ENCODE measurements around the gene SMCR8. TPM values are rescaled to one million over a fixed set of nuclear protein-coding genes. Genes with fewer than 3 reads are reported as not detected.
"Not testable (repeated sequence)": the region's sequence is repeated elsewhere in the genome, so short reads cannot be mapped to it uniquely, and the experiment has no call there.

SMCR8 gene
- total RNA-seq, 1 donor from 2014 or later = 20.3 TPM

DNA sequence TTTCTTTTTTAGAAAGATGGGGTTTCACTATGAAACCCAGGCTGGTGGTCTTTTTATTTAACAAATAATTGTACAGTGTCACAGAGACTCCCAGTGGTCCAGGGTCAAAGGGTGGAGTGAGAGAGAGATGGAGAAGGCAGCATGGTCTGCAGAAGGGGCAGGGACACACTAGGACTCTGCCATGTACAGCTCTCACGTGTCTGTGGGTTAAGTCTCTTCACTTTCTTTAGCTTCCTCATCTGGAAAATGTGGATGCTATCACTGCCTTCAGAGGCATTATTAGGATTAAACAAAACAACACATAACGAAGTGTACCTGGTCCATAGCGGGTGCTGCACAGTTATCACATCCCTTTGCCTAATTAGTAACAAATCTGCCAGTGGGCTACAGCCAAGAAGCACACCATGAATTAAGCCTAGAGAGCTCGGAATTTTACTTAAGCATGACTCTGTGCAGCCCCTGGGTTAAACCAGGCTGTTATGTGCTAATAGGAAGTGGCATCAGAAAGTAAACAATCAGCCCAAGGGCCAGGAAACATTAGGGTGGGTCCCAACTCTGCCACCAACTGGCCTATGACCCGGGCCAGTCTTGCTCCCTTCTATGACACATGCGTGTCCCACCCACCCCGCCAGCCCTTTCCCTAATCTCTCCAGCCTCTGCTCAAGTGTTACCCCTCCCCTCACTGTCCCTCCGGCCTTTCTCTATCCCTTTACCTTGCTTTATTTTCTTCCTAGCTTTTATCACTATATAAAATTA is 14.2 kb upstream of the SMCR8 start:
- Histone ChIP-seq H3K79me2 (ENCODE audit: insufficient read depth, low read length) (peaks cover 2% of the 10 kb centered on the region), H3K27ac (ENCODE audit: low read depth, low read length) (no peak overlapping the region), H3K27me3 (ENCODE audit: insufficient read depth, low read length) (no peaks in the 10 kb centered on the region), H3K36me3 (ENCODE audit: insufficient read depth, low read length) (peaks cover 48% of the 10 kb centered on the region), H3K9ac (ENCODE audit: low read length) (no peak overlapping the region), H3K4me2 (ENCODE audit: low read length) (no peak overlapping the region), H3K9me3 (ENCODE audit: insufficient read depth, low read depth, low read length) (no peaks in the 10 kb centered on the region), H4K20me1 (ENCODE audit: insufficient read depth, low read length) (peaks cover 8% of the 10 kb centered on the region), H3K4me1 (ENCODE audit: insufficient read depth, low read length) (no peaks in the 10 kb centered on the region), H3K4me3 (ENCODE audit: insufficient read depth, low read depth, low read length) (no peak overlapping the region), H2AFZ (ENCODE audit: low read depth, low read length) (no peak overlapping the region)
- H3K4me1 Mint-ChIP-seq (ENCODE audit: low read depth, unreplicated experiment) = no peaks in the 10 kb centered on the region
- H3K27ac Mint-ChIP-seq (ENCODE audit: unreplicated experiment) = no peak overlapping the region
- no peak for FAIRE-seq
- no peak for DNase-seq (ENCODE audit: low read depth)
- H3K4me3 Mint-ChIP-seq (ENCODE audit: unreplicated experiment) = no peak overlapping the region
- peaks cover 2% of the 10 kb centered on the region for H3K9me3 Mint-ChIP-seq (ENCODE audit: unreplicated experiment)
- no peak for TF ChIP-seq EZH2 (IDR thresholded peaks at IDR 0.05; ENCODE audit: insufficient read depth, low read length)
- TF ChIP-seq, protein P1, sequence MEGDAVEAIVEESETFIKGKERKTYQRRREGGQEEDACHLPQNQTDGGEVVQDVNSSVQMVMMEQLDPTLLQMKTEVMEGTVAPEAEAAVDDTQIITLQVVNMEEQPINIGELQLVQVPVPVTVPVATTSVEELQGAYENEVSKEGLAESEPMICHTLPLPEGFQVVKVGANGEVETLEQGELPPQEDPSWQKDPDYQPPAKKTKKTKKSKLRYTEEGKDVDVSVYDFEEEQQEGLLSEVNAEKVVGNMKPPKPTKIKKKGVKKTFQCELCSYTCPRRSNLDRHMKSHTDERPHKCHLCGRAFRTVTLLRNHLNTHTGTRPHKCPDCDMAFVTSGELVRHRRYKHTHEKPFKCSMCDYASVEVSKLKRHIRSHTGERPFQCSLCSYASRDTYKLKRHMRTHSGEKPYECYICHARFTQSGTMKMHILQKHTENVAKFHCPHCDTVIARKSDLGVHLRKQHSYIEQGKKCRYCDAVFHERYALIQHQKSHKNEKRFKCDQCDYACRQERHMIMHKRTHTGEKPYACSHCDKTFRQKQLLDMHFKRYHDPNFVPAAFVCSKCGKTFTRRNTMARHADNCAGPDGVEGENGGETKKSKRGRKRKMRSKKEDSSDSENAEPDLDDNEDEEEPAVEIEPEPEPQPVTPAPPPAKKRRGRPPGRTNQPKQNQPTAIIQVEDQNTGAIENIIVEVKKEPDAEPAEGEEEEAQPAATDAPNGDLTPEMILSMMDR (IDR thresholded peaks at IDR 0.05; ENCODE audit: insufficient read depth, low read depth, low read length) = no peak
- no peaks in the 10 kb centered on the region for H3K27me3 Mint-ChIP-seq (ENCODE audit: low read depth, unreplicated experiment)
- H3K36me3 Mint-ChIP-seq (ENCODE audit: low read depth, unreplicated experiment) = peaks cover 28% of the 10 kb centered on the region

DNA sequence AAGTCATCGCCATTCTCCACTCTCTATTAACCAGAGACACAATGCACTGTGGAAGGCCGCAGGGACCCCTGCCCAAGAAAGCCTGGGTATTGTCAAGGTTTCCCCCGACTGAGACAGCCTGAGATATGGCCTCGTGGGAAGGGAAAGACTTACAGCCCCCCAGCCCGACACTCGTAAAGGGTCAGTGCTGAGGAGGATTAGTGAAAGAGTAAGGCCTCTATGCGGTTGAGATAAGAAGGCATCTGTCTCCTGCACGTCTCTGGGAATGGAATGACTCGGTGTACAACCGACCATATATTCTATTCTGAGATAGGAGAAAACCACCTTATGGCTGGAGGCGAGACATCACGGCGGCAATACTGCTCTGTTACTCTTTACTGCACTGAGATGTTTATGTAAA is 11.9 kb upstream of the SMCR8 start:
- not testable (repeated sequence) for H3K4me2 ChIP-seq (ENCODE audit: low read length); H2AFZ ChIP-seq (ENCODE audit: low read depth, low read length); FAIRE-seq; H3K27ac ChIP-seq (ENCODE audit: low read depth, low read length); H3K9me3 ChIP-seq (ENCODE audit: insufficient read depth, low read depth, low read length); H3K4me3 Mint-ChIP-seq (ENCODE audit: unreplicated experiment); H3K4me1 Mint-ChIP-seq (ENCODE audit: low read depth, unreplicated experiment); H3K27me3 Mint-ChIP-seq (ENCODE audit: low read depth, unreplicated experiment); DNase-seq (ENCODE audit: low read depth); H3K27ac Mint-ChIP-seq (ENCODE audit: unreplicated experiment); H3K4me1 ChIP-seq (ENCODE audit: insufficient read depth, low read length); H3K9me3 Mint-ChIP-seq (ENCODE audit: unreplicated experiment); H3K27me3 ChIP-seq (ENCODE audit: insufficient read depth, low read length); H3K4me3 ChIP-seq (ENCODE audit: insufficient read depth, low read depth, low read length); H3K79me2 ChIP-seq (ENCODE audit: insufficient read depth, low read length); H3K9ac ChIP-seq (ENCODE audit: low read length)
- peaks cover 26% of the 10 kb centered on the region for H3K36me3 Mint-ChIP-seq (ENCODE audit: low read depth, unreplicated experiment)
- H3K36me3 ChIP-seq (ENCODE audit: insufficient read depth, low read length) = peaks cover 58% of the 10 kb centered on the region
- H4K20me1 ChIP-seq (ENCODE audit: insufficient read depth, low read length) = peaks cover 12% of the 10 kb centered on the region

DNA sequence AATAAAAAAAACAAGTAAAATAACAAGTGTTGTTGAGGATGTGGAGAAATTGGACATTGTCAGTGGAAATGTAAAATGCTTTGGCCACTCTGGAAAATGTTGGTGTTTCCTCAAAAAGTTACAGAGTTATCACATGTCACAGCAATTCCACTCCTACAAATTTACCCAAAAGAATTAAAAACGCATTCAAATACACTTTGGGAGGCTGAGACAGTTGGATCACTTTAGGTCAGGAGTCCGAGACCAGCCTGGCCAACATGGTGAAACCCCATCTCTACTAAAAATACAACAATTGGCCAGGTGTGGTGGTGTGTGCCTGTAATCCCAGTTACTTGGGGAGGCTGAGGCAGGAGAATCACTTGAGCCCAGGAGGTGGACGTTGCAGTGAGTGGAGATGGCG is 5.9 kb upstream of the SMCR8 start:
- peaks cover 7% of the 10 kb centered on the region for H3K4me1 Mint-ChIP-seq (ENCODE audit: low read depth, unreplicated experiment)
- H3K27ac Mint-ChIP-seq (ENCODE audit: unreplicated experiment) = no peak overlapping the region
- H3K9me3 Mint-ChIP-seq (ENCODE audit: unreplicated experiment) = peaks cover 2% of the 10 kb centered on the region
- H3K36me3 Mint-ChIP-seq (ENCODE audit: low read depth, unreplicated experiment) = peaks cover 13% of the 10 kb centered on the region
- no peaks in the 10 kb centered on the region for H3K27me3 ChIP-seq (ENCODE audit: insufficient read depth, low read length)
- H3K9ac ChIP-seq (ENCODE audit: low read length) = no peak overlapping the region
- no peak overlapping the region for H3K4me2 ChIP-seq (ENCODE audit: low read length)
- TF ChIP-seq EZH2 (IDR thresholded peaks at IDR 0.05; ENCODE audit: insufficient read depth, low read length) = no peak
- TF ChIP-seq, protein P1 (IDR thresholded peaks at IDR 0.05; ENCODE audit: insufficient read depth, low read depth, low read length) = no peak
- no peaks in the 10 kb centered on the region for H3K27me3 Mint-ChIP-seq (ENCODE audit: low read depth, unreplicated experiment)
- no peak overlapping the region for H3K4me3 ChIP-seq (ENCODE audit: insufficient read depth, low read depth, low read length)
- peaks cover 62% of the 10 kb centered on the region for H3K79me2 ChIP-seq (ENCODE audit: insufficient read depth, low read length)
- DNase-seq (ENCODE audit: low read depth) = no peak
- H3K27ac ChIP-seq (ENCODE audit: low read depth, low read length) = no peak overlapping the region
- H2AFZ ChIP-seq (ENCODE audit: low read depth, low read length) = no peak overlapping the region
- FAIRE-seq = no peak
- H3K4me3 Mint-ChIP-seq (ENCODE audit: unreplicated experiment) = no peak overlapping the region
- peaks cover 37% of the 10 kb centered on the region for H3K36me3 ChIP-seq (ENCODE audit: insufficient read depth, low read length)
- H3K4me1 ChIP-seq (ENCODE audit: insufficient read depth, low read length) = peaks cover 12% of the 10 kb centered on the region
- H4K20me1 ChIP-seq (ENCODE audit: insufficient read depth, low read length) = peaks cover 43% of the 10 kb centered on the region
- no peaks in the 10 kb centered on the region for H3K9me3 ChIP-seq (ENCODE audit: insufficient read depth, low read depth, low read length)
